ENCODE results near the gene ASXL1.

DNA sequence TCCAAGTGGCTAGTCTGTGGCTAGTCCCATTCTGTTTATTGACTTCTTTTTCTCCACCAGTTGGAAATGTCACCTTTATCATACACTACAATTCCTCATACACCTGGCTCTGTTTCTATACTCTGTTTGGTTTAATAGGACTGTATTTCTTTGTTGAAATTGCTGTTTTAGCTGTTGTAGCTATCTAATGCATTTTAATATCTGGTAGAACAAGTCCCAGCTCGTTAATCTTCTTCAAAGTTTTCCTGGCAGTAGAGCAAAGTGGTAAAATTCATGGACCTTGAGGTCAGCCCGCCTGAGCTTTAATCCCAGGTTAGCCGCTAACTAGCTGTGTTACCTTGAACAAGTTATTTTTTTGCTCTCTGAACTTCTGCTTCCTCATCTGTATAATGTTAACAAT lies 9.9 kb upstream of the ASXL1 start:
- TF ChIP-seq, protein P1, sequence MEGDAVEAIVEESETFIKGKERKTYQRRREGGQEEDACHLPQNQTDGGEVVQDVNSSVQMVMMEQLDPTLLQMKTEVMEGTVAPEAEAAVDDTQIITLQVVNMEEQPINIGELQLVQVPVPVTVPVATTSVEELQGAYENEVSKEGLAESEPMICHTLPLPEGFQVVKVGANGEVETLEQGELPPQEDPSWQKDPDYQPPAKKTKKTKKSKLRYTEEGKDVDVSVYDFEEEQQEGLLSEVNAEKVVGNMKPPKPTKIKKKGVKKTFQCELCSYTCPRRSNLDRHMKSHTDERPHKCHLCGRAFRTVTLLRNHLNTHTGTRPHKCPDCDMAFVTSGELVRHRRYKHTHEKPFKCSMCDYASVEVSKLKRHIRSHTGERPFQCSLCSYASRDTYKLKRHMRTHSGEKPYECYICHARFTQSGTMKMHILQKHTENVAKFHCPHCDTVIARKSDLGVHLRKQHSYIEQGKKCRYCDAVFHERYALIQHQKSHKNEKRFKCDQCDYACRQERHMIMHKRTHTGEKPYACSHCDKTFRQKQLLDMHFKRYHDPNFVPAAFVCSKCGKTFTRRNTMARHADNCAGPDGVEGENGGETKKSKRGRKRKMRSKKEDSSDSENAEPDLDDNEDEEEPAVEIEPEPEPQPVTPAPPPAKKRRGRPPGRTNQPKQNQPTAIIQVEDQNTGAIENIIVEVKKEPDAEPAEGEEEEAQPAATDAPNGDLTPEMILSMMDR (IDR thresholded peaks at IDR 0.05): no peak
- no peak for TF ChIP-seq EZH2 (IDR thresholded peaks at IDR 0.05; ENCODE audit: borderline replicate concordance, insufficient read depth, low read depth, low read length, poor library complexity, severe bottlenecking)
